Glutamatergic neuron (in vitro differentiated cells): ENCODE results near the gene OVOL2. TPM values are rescaled to one million over a fixed set of nuclear protein-coding genes. Genes with fewer than 3 reads are reported as not detected.
A peak's percentile ranks its signal among the peaks of the same experiment; 100 is the strongest.

Experiments used
- DNase-seq: peaks from one replicate; pipeline ENCODE4 v3.0.0; 2022
- H3K27ac Mint-ChIP-seq: one replicate; pipeline ENCODE4 v1.8.0; 2020; ENCODE audit warnings: mild to moderate bottlenecking, mixed read lengths, inconsistent platforms; ENCODE audit not compliant: unreplicated experiment
- H3K27me3 Mint-ChIP-seq: one replicate; pipeline ENCODE4 v1.8.0; 2020; ENCODE audit warnings: mild to moderate bottlenecking, moderate library complexity, mixed read lengths, inconsistent platforms; ENCODE audit not compliant: unreplicated experiment
- H3K36me3 Mint-ChIP-seq: one replicate; pipeline ENCODE4 v1.8.0; 2020; ENCODE audit warnings: mild to moderate bottlenecking, mixed read lengths, inconsistent platforms; ENCODE audit not compliant: unreplicated experiment
- H3K4me1 Mint-ChIP-seq: one replicate; pipeline ENCODE4 v1.8.0; 2020; ENCODE audit warnings: mild to moderate bottlenecking, low read depth, mixed read lengths, inconsistent platforms; ENCODE audit not compliant: unreplicated experiment
- H3K4me3 Mint-ChIP-seq: one replicate; pipeline ENCODE4 v1.8.0; 2020; ENCODE audit warnings: mild to moderate bottlenecking, mixed read lengths, inconsistent platforms; ENCODE audit not compliant: unreplicated experiment
- H3K9me3 Mint-ChIP-seq: one replicate; pipeline ENCODE4 v1.8.0; 2020; ENCODE audit warnings: mild to moderate bottlenecking, moderate library complexity, mixed read lengths, inconsistent platforms; ENCODE audit not compliant: unreplicated experiment
- total RNA-seq: library from RNA; stranded (reverse); fragmentation: NEBNext Ultra II Directional; extraction: Animal tissue kit (Norgen Biotek cat#: 25700); gene quantifications from one replicate; pipeline ENCODE4 v1.2.1, GENCODE V29; 2021; ENCODE audit not compliant: unreplicated experiment
- TF ChIP-seq, protein P1 (sequence below): fragments of 200-600 bp; sonication (generic); IDR thresholded peaks from one replicate; pipeline ENCODE4 v1.5.0; 2021; ENCODE audit not compliant: partially characterized antibody, unreplicated experiment

OVOL2 gene
- total RNA-seq, 1 donor from 2014 or later: not detected

DNA sequence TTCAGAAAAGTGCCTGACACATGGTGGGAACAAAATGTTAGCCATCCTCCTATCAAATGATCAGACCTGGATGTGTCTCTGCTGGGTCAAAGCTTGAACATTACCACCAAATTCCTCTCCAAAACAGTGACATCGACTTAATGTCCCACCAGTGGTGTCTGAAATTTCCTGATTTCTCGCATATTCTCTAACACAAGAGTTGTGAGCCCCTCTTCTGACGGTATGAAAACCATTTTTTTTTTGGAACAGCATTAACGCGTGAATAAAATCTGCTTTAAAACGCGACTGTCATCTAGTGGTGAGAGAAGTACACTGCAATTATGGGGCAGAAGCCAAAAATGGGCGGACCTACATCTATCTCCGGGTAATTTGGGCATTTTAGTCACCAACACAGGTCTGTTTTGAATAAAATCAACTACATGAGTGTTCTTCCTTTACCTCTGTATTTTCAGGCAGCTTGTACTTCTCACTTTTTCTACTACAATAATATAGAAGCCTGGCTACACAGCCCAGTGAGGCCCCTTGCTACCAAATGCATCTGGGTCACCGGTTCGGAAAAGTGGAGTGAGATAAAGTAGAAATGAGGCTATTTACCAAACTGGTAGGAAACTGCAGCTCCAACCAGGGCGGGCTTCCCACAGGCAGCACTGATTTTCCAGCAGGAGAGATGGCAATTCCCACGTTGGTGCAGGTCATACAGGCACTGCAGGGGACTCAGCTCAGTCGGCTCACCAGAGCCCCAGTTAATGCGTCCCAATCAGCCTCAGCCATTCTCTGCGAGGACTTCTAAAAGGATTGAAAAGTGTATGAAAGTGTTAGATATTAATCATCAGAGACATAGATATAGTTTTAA is 61.5 kb downstream of the OVOL2 start:
- TF ChIP-seq, protein P1, sequence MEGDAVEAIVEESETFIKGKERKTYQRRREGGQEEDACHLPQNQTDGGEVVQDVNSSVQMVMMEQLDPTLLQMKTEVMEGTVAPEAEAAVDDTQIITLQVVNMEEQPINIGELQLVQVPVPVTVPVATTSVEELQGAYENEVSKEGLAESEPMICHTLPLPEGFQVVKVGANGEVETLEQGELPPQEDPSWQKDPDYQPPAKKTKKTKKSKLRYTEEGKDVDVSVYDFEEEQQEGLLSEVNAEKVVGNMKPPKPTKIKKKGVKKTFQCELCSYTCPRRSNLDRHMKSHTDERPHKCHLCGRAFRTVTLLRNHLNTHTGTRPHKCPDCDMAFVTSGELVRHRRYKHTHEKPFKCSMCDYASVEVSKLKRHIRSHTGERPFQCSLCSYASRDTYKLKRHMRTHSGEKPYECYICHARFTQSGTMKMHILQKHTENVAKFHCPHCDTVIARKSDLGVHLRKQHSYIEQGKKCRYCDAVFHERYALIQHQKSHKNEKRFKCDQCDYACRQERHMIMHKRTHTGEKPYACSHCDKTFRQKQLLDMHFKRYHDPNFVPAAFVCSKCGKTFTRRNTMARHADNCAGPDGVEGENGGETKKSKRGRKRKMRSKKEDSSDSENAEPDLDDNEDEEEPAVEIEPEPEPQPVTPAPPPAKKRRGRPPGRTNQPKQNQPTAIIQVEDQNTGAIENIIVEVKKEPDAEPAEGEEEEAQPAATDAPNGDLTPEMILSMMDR: peak; percentile 89
- Mint-ChIP-seq H3K36me3 (no peaks in the 10 kb centered on the region), H3K27me3 (peaks cover 3% of the 10 kb centered on the region), H3K27ac (no peak overlapping the region), H3K4me1 (peaks cover 3% of the 10 kb centered on the region), H3K4me3 (no peak overlapping the region), H3K9me3 (no peaks in the 10 kb centered on the region)
- no peak for DNase-seq

DNA sequence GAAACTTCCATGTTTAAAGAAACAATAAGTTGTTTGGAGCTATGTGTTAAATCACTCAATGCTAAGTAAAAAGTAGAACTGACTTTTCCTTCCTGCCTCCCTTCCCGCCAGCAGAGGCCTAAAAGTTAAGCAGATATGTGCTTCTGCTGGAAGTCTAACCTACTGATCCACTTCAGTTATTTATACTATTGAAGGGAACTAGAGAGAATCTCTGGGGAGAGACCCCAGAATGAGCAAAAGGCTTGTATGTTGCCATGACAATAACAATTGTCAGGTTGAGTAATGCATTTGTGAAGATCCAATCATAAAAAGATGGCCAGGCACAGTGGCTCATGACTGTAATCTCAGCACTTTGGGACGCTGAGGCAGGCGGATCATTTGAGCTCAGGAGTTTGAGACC is 64.2 kb downstream of the OVOL2 start:
- Mint-ChIP-seq H3K27ac (no peak overlapping the region), H3K9me3 (no peaks in the 10 kb centered on the region), H3K36me3 (no peaks in the 10 kb centered on the region), H3K4me1 (peaks cover 3% of the 10 kb centered on the region), H3K27me3 (no peaks in the 10 kb centered on the region), H3K4me3 (no peak overlapping the region)
- DNase-seq: no peak
- TF ChIP-seq, protein P1: no peak

- H3K27ac Mint-ChIP-seq: no peak overlapping the region
- no peaks in the 10 kb centered on the region for H3K9me3 Mint-ChIP-seq
- H3K4me1 Mint-ChIP-seq: peaks cover 3% of the 10 kb centered on the region
Observed at GRCh38 chr20:17992847-17993513, 64.7 kb downstream of the OVOL2 start.

DNA sequence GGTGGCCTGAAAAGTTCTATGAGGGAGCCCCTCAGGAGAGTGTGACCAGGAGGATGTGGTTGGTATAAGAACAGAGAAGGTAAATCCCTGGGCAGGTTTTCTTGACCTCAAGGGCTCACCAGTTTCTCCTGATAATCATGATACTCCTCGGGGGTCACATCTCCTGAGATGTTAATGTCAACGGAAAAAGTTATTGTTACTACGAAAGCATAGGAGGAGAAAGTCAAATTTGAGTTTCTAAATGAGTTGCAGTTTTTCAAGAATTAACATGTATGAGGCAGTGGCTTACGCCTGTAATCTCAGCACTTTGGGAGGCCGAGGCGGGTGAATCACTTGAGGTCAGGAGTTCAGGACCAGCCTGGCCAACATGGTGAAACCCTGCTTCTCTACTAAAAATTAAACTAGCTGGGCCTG is 65.5 kb downstream of the OVOL2 start:
- Mint-ChIP-seq H3K27me3 (no peaks in the 10 kb centered on the region), H3K36me3 (no peaks in the 10 kb centered on the region), H3K9me3 (no peaks in the 10 kb centered on the region), H3K4me1 (peaks cover 3% of the 10 kb centered on the region), H3K4me3 (no peak overlapping the region), H3K27ac (no peak overlapping the region)
- TF ChIP-seq, protein P1: no peak
- DNase-seq: no peak

More at GRCh38 chr20:17992847-17993513, 64.7 kb downstream of the OVOL2 start:
- Mint-ChIP-seq H3K27me3 (no peaks in the 10 kb centered on the region), H3K36me3 (no peaks in the 10 kb centered on the region), H3K4me3 (no peak overlapping the region)
- DNase-seq: no peak
- TF ChIP-seq, protein P1: no peak
